Mammary epithelial cell (primary cell): ENCODE results near the gene TTC16.
"Not testable (repeated sequence)": the region's sequence is repeated elsewhere in the genome, so short reads cannot be mapped to it uniquely, and the experiment has no call there.

Experiments
- CTCF ChIP-seq, 2 donors: IDR thresholded peaks in 1 of 2; conservative IDR thresholded peaks in 1 of 2; 2 replicates each; pipeline ENCODE4 v1.5.1; 2011 to 2012; ENCODE audit warnings: inconsistent platforms in 2 of 2, low read length in 2 of 2, mild to moderate bottlenecking in 2 of 2, control low read depth in 1 of 2, low read depth in 1 of 2; ENCODE audit not compliant: insufficient read depth in 1 of 2; ENCODE audit errors: extremely low read depth in 1 of 2
- EZH2 ChIP-seq: IDR thresholded peaks from 2 replicates; pipeline ENCODE4 v1.6.1; 2012; ENCODE audit warnings: low read length, inconsistent platforms, borderline replicate concordance

- not testable (repeated sequence) for TF ChIP-seq CTCF (conservative IDR thresholded peaks at IDR 0.05 in 1 of 2, IDR thresholded peaks at IDR 0.05 in 1 of 2; ENCODE audit: extremely low read depth in 1 of 2, insufficient read depth in 1 of 2, low read depth in 1 of 2, low read length in 2 of 2); EZH2
These were observed 40.9 kb downstream of the TTC16 start for GRCh38 chr9:127756776-127757175.
